Measurements from ENCODE around the gene VAMP4.
"Not testable (repeated sequence)": the region's sequence is repeated elsewhere in the genome, so short reads cannot be mapped to it uniquely, and the experiment has no call there.

The VAMP4 gene

GRCh38 chr1:171668372-171668771, 73.5 kb downstream of the VAMP4 start:
- H3K9me3 Mint-ChIP-seq, result no peaks in the 10 kb centered on the region
- no peak overlapping the region for H3K27ac Mint-ChIP-seq (ENCODE audit: low read depth)
- ATAC-seq (replicated peaks; ENCODE audit: extremely low read depth, poor library complexity, severe bottlenecking), result no peak
- H3K4me3 Mint-ChIP-seq, result no peak overlapping the region
- no peak for DNase-seq (ENCODE audit: low spot score in 2 of 2)
- no peaks in the 10 kb centered on the region for H3K36me3 Mint-ChIP-seq (ENCODE audit: insufficient read depth)
- no peaks in the 10 kb centered on the region for H3K4me1 Mint-ChIP-seq
- H3K27me3 Mint-ChIP-seq, result peaks cover 26% of the 10 kb centered on the region

DNA sequence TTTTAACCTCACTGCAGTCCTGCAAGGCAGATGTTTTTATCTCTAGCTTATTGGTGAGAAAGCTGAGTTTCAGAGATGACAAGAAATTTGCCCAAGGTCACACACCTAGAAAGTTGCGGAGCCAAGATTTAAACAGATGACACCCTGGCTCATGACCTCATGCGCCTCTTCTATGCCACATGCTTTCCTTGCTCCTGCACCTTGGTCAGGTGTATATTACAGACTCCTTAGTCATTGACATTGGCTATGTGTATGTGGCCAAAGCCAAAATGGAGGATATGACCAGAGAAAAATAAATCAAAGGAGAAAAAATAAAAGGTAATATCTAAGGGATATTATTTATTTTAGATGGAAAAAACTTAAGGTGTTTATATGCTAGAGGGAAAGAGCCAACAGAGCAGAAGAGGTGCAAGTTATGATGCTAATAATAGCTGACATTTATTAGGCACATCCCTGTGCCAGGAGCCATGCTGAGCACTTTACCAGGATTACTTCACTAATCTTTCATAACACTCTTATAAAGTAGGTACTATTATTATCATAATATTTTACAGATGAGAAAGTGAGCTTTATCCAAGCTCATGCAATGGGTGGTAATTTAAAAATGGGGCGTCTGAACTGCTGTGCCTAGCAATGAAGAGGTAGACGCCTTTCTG, 75.6 kb downstream of the VAMP4 start:
- ATAC-seq (replicated peaks; ENCODE audit: extremely low read depth, poor library complexity, severe bottlenecking), result no peak
- Mint-ChIP-seq H3K27me3 (peaks cover 26% of the 10 kb centered on the region), H3K36me3 (ENCODE audit: insufficient read depth) (no peaks in the 10 kb centered on the region), H3K27ac (ENCODE audit: low read depth) (no peak overlapping the region), H3K4me1 (no peaks in the 10 kb centered on the region), H3K4me3 (no peak overlapping the region), H3K9me3 (no peaks in the 10 kb centered on the region)
- DNase-seq (ENCODE audit: low spot score in 2 of 2), result no peak

- H3K9me3 Mint-ChIP-seq, result no peaks in the 10 kb centered on the region
- no peak overlapping the region for H3K4me3 Mint-ChIP-seq
- no peak overlapping the region for H3K27ac Mint-ChIP-seq (ENCODE audit: low read depth)
- ATAC-seq (replicated peaks; ENCODE audit: extremely low read depth, poor library complexity, severe bottlenecking), result no peak
- H3K4me1 Mint-ChIP-seq, result no peaks in the 10 kb centered on the region
- DNase-seq (ENCODE audit: low spot score in 2 of 2), result no peak
- peaks cover 18% of the 10 kb centered on the region for H3K27me3 Mint-ChIP-seq
- H3K36me3 Mint-ChIP-seq (ENCODE audit: insufficient read depth), result no peaks in the 10 kb centered on the region
These were observed 76.9 kb downstream of the VAMP4 start for GRCh38 chr1:171664976-171665375.

- ATAC-seq (replicated peaks; ENCODE audit: extremely low read depth, poor library complexity, severe bottlenecking) (no peak), DNase-seq (ENCODE audit: low spot score in 2 of 2) (no peak)
- no peaks in the 10 kb centered on the region for H3K9me3 Mint-ChIP-seq
- no peak overlapping the region for H3K4me3 Mint-ChIP-seq
- H3K4me1 Mint-ChIP-seq, result no peaks in the 10 kb centered on the region
- H3K36me3 Mint-ChIP-seq (ENCODE audit: insufficient read depth), result no peaks in the 10 kb centered on the region
- peaks cover 14% of the 10 kb centered on the region for H3K27me3 Mint-ChIP-seq
- H3K27ac Mint-ChIP-seq (ENCODE audit: low read depth), result no peak overlapping the region
These were observed 77.8 kb downstream of the VAMP4 start for GRCh38 chr1:171663854-171664575.

GRCh38 chr1:171663036-171663853, 78.6 kb downstream of the VAMP4 start:
- H3K27ac Mint-ChIP-seq (ENCODE audit: low read depth), result no peak overlapping the region
- no peaks in the 10 kb centered on the region for H3K4me1 Mint-ChIP-seq
- no peak overlapping the region for H3K4me3 Mint-ChIP-seq
- no peak for ATAC-seq (replicated peaks; ENCODE audit: extremely low read depth, poor library complexity, severe bottlenecking)
- H3K36me3 Mint-ChIP-seq (ENCODE audit: insufficient read depth), result no peaks in the 10 kb centered on the region
- peaks cover 14% of the 10 kb centered on the region for H3K27me3 Mint-ChIP-seq
- no peaks in the 10 kb centered on the region for H3K9me3 Mint-ChIP-seq
- no peak for DNase-seq (ENCODE audit: low spot score in 2 of 2)

GRCh38 chr1:171661076-171661650, 80.7 kb downstream of the VAMP4 start:
- Mint-ChIP-seq H3K9me3 (no peaks in the 10 kb centered on the region), H3K27ac (ENCODE audit: low read depth) (no peak overlapping the region), H3K27me3 (peaks cover 28% of the 10 kb centered on the region), H3K36me3 (ENCODE audit: insufficient read depth) (no peaks in the 10 kb centered on the region), H3K4me3 (no peak overlapping the region), H3K4me1 (no peaks in the 10 kb centered on the region)
- ATAC-seq (replicated peaks; ENCODE audit: extremely low read depth, poor library complexity, severe bottlenecking) (no peak), DNase-seq (ENCODE audit: low spot score in 2 of 2) (no peak)

GRCh38 chr1:171656206-171656605, 85.7 kb downstream of the VAMP4 start:
- not testable (repeated sequence) for H3K27ac Mint-ChIP-seq (ENCODE audit: low read depth); H3K9me3 Mint-ChIP-seq; H3K4me3 Mint-ChIP-seq; H3K36me3 Mint-ChIP-seq (ENCODE audit: insufficient read depth); DNase-seq (ENCODE audit: low spot score in 2 of 2); H3K4me1 Mint-ChIP-seq; ATAC-seq (replicated peaks; ENCODE audit: extremely low read depth, poor library complexity, severe bottlenecking)
- H3K27me3 Mint-ChIP-seq, result peaks cover 58% of the 10 kb centered on the region

DNA sequence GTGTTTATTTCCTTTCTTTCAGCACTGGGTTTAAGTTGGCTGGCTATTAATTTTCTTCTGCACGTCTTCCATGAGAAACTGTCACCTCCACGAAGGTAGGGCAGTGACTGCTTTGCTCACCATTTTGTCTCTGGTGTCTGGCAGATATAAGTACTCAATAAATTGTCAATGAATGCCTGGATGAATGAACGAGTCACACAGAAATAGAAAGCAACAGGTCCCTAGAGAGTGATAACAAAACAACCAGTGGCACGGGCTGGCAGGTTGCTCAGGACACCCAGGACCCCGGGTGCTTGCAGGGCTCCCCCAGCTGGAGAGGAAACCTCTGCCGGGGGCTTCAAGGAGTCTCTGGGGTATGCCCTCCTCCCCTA, 86.1 kb downstream of the VAMP4 start:
- no peak overlapping the region for H3K27ac Mint-ChIP-seq (ENCODE audit: low read depth)
- H3K27me3 Mint-ChIP-seq, result peaks cover 63% of the 10 kb centered on the region
- no peaks in the 10 kb centered on the region for H3K9me3 Mint-ChIP-seq
- no peaks in the 10 kb centered on the region for H3K36me3 Mint-ChIP-seq (ENCODE audit: insufficient read depth)
- ATAC-seq (replicated peaks; ENCODE audit: extremely low read depth, poor library complexity, severe bottlenecking) (no peak), DNase-seq (ENCODE audit: low spot score in 2 of 2) (no peak)
- no peak overlapping the region for H3K4me3 Mint-ChIP-seq
- peaks cover 9% of the 10 kb centered on the region for H3K4me1 Mint-ChIP-seq

- peaks cover 9% of the 10 kb centered on the region for H3K4me1 Mint-ChIP-seq
- H3K4me3 Mint-ChIP-seq, result no peak overlapping the region
- H3K27ac Mint-ChIP-seq (ENCODE audit: low read depth), result no peak overlapping the region
- H3K9me3 Mint-ChIP-seq, result no peaks in the 10 kb centered on the region
- H3K36me3 Mint-ChIP-seq (ENCODE audit: insufficient read depth), result no peaks in the 10 kb centered on the region
- ATAC-seq (replicated peaks; ENCODE audit: extremely low read depth, poor library complexity, severe bottlenecking) (peak; percentile 52), DNase-seq (ENCODE audit: low spot score in 2 of 2) (peak; percentile 27 to 45)
- peaks cover 65% of the 10 kb centered on the region for H3K27me3 Mint-ChIP-seq
These were observed 86.7 kb downstream of the VAMP4 start for GRCh38 chr1:171654942-171655745.

GRCh38 chr1:171654201-171654941, 87.5 kb downstream of the VAMP4 start:
- peaks cover 9% of the 10 kb centered on the region for H3K4me1 Mint-ChIP-seq
- no peak for DNase-seq (ENCODE audit: low spot score in 2 of 2)
- peaks cover 65% of the 10 kb centered on the region for H3K27me3 Mint-ChIP-seq
- no peaks in the 10 kb centered on the region for H3K9me3 Mint-ChIP-seq
- no peaks in the 10 kb centered on the region for H3K36me3 Mint-ChIP-seq (ENCODE audit: insufficient read depth)
- ATAC-seq (replicated peaks; ENCODE audit: extremely low read depth, poor library complexity, severe bottlenecking), result no peak
- H3K4me3 Mint-ChIP-seq, result no peak overlapping the region
- no peak overlapping the region for H3K27ac Mint-ChIP-seq (ENCODE audit: low read depth)

DNA sequence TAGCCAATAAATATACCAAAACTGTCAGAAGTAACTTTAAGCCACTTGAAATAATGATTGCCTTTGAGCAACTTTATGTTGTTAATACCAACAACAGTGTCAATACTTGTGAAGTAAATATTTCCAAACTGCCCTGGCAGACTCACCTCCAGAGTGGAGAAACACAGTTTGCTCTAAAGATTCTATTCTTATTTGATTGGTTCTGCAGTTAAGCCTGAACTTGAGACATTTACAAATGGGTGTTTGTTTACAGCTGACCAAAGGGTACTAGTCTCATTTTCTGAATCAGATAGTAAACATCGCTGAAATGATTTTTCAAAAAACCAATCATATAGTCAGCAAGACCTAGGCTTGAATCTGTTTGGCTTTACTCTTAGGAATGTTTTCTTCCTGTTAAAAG, 88.1 kb downstream of the VAMP4 start:
- DNase-seq (ENCODE audit: low spot score in 2 of 2) (no peak), ATAC-seq (replicated peaks; ENCODE audit: extremely low read depth, poor library complexity, severe bottlenecking) (no peak)
- no peak overlapping the region for H3K27ac Mint-ChIP-seq (ENCODE audit: low read depth)
- H3K27me3 Mint-ChIP-seq, result peaks cover 65% of the 10 kb centered on the region
- H3K4me1 Mint-ChIP-seq, result peaks cover 9% of the 10 kb centered on the region
- no peaks in the 10 kb centered on the region for H3K9me3 Mint-ChIP-seq
- no peak overlapping the region for H3K4me3 Mint-ChIP-seq
- no peaks in the 10 kb centered on the region for H3K36me3 Mint-ChIP-seq (ENCODE audit: insufficient read depth)

All from central memory CD8-positive, alpha-beta T cell (primary cell).